GM18951 (cell line): ENCODE data around the gene TNRC18.
"Not testable (repeated sequence)": the region's sequence is repeated elsewhere in the genome, so short reads cannot be mapped to it uniquely, and the experiment has no call there.

Experiments used
- POLR2A ChIP-seq: IDR thresholded peaks from 4 replicates; pipeline ENCODE4 v1.6.1; 2011; ENCODE audit warnings: mild to moderate bottlenecking; ENCODE audit not compliant: insufficient read length, insufficient read depth; ENCODE audit errors: extremely low read depth
- in situ Hi-C: fragments of 300-500 bp; cut with MboI; formaldehyde crosslinking; loops from one replicate; pipeline ENCODE4 v1.12.0; 2022; ENCODE audit warnings: low sequenced_read_pairs, mixed read lengths, inconsistent platforms; ENCODE audit not compliant: unreplicated experiment

Gene TNRC18, protein sequence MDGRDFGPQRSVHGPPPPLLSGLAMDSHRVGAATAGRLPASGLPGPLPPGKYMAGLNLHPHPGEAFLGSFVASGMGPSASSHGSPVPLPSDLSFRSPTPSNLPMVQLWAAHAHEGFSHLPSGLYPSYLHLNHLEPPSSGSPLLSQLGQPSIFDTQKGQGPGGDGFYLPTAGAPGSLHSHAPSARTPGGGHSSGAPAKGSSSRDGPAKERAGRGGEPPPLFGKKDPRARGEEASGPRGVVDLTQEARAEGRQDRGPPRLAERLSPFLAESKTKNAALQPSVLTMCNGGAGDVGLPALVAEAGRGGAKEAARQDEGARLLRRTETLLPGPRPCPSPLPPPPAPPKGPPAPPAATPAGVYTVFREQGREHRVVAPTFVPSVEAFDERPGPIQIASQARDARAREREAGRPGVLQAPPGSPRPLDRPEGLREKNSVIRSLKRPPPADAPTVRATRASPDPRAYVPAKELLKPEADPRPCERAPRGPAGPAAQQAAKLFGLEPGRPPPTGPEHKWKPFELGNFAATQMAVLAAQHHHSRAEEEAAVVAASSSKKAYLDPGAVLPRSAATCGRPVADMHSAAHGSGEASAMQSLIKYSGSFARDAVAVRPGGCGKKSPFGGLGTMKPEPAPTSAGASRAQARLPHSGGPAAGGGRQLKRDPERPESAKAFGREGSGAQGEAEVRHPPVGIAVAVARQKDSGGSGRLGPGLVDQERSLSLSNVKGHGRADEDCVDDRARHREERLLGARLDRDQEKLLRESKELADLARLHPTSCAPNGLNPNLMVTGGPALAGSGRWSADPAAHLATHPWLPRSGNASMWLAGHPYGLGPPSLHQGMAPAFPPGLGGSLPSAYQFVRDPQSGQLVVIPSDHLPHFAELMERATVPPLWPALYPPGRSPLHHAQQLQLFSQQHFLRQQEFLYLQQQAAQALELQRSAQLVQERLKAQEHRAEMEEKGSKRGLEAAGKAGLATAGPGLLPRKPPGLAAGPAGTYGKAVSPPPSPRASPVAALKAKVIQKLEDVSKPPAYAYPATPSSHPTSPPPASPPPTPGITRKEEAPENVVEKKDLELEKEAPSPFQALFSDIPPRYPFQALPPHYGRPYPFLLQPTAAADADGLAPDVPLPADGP (N-terminal part only)

DNA sequence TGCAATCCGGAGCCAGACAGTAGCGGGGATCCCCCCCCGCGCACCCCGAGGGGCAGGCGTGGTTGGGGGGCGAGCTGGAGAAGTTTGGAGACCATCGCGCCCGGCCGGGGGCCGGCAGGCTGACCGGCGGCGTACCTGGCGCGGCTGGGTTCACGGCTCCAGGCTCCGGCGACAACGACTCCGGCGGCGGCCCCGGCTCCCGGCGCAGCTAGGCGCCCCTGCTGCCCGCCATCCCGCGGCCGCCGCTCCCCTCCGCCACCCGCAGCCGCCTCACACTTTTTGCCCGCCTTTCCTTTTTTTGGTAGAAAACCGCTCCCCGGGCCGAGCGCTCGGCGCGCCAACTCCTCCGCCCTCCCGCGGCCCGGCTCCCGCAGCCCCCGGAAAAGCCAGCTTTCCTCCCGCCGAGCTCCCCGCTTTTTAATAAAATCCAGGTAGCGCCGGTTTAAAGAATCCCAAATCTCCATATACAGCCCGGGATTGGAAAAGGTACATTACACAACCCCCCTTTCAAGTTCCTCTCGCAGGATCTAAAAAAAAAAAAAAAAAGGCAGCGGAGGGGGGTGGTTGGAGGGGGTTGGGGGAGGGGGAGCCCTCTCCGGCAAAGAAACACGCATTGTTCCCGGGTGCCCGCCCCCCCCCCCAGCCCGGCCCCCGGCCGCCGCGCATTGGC is at the start of gene TNRC18:
Gene TNRC18, minus strand, starts transcription at position 529 of the 670 bp plus-strand sequence. CDS start 2,588 bp downstream, outside the sequence.
- peak; percentile 22 for TF ChIP-seq POLR2A

DNA sequence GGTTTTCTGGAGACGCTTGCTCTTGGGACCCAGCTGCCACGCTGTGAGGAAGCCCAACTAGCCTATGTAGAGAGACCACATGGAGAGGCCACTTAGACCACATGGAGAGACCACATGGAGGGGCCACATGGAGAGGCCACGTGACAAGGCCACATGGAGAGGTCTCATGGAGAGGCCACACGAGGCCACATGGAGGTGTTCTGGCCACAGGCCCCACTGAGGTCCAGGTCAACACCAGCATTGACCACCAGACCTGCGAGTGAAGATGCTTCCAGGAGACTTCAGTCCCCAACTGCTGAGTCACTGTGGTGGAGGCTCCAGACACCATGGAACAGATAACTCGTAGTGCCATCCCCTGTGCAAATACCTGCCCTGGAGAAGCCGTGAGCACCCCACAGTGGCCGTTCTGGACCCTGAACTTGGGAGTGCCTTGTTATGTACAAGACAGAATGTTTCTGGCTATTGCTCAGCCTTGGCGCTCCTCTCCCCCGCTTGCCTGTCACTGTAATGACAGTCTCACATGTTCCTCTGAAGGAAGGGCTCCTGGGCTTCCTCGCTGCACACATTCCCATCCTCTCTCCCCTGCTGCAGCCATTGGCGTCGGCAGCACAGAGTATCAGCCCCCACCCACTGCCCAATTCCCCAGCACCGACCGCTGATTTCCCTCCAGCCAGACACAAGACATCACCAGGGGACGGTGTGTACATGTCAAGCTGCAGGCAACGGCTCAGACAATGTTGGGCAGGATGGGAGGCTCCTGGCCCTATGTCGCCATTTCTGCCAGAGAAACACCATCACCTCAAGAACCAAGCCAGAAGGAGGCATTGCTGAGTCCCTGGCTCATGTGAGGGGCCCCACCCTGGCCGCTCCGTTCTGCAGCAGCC is 49.0 kb upstream of the TNRC18 start:
- in situ Hi-C loops = no loop called here
- no peak for TF ChIP-seq POLR2A

More for the DNA sequence above, at the start of gene TNRC18:
- in situ Hi-C loops = no loop called here

DNA sequence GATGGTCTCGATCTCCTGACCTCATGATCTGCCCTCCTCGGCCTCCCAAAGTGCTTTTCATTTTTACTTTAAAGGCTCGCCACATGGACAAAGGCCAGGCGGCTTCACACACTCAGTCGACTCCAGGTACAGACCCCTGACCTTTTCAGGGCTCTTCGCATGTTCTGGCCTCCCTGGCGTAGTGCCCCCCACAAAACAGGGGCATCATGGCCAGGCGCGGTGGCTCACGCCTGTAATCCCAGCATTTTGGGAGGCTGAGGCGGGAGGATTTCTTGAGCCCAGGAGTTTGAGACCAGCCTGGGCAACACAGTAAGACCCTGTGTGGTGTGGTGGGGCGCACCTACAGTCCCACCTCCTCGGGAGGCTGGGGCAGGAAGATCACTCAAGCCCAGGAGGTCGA is 48.0 kb upstream of the TNRC18 start:
- in situ Hi-C loops = not testable (repeated sequence)

DNA sequence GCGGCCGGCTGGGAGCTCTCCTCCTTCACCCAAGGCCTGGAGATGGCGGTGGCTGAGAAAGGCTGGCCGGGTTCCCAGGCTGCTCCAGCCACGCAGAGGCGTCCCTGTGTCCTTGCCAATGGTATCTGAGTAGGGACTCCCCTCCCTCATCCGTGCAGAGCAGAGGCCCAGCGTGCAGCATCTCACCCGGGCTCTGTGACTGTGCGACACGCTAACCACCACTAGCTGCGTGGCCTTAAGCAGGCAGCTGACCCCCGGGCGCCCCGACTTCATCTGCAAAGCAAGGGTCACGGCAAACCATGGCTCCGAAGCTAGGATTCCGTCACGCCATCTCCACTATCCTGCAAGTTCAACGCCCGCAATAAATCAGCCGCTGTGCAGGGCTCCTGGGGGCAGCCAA is 47.2 kb upstream of the TNRC18 start:
- TF ChIP-seq POLR2A = no peak
- in situ Hi-C loops = no loop called here

DNA sequence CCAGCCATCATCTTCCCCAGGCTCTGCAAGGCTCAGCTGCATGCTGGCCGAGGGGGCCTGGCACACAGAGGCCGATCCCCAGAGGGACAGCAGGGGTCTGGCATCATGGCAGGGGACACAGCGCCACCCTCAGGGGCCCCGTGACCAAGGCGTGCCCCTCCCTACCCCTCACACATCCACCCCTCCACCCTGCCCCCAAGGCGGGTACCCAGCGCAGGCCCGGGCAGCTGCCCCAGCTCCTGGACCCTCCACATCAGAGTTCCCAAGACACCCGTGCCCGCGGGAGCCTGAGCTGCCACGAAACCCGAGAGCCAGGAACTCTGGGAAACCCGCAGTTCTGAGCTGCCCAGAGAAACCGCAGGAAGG is 46.5 kb upstream of the TNRC18 start:
- in situ Hi-C loops = no loop called here
- TF ChIP-seq POLR2A = no peak

DNA sequence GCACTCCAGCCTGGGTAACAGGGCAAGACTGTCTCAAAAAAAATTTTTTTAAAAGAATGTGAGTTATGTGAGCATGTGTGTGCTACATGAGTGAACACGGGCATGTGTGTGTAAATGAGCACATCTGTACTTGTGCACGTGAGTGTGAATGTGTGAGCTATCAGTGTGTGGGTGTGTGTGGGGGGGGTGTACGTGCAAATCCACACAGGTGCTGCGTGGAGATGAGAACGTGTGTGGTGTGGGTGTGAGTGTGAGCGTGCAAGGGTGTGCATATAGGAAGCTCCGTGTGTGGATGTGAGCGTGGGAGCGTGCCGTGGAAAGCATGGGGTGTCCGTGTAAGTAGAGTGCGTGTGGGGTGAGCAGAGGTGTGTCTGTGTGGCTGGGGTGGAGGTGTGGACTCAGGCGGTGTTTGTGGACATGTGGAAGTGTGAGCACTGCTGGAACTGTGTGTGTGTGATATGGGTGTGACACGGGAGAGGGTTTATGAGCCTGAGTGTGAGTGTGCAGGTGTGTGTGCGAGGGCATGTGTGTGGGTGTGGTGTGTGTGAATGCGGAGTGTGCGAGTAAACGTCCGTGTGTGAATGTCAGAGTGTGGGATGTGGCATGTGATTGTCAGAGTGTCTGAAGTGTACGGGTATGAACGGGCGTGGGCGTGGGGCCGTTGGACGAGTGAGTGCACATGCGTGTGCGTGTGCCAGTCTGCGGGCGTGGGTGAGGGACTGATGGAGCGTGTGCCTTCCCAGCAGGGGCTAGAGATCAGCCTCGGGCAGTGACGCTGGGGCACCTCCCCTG is 45.9 kb upstream of the TNRC18 start:
- no peak for TF ChIP-seq POLR2A
- in situ Hi-C loops = no loop called here

DNA sequence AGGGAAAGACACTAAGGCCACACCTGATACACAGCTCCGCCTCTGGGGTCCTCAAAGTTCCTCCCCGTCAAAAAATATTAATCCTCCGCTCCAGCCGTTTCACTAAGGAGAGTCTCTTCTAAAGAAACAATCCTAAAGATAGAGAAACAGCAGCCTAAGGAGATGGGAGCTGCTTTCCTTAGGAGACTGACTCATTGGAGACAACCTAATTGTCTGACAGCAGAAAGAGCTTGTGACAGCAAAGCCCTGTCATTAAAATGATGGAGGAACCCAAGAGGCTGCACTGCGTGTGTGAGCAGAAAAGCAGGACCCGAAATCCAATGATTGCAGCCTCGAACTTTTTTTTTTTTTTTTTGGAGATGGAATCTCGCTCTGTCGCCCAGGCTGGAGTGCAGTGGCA is 44.0 kb upstream of the TNRC18 start:
- in situ Hi-C loops = no loop called here
- no peak for TF ChIP-seq POLR2A

DNA sequence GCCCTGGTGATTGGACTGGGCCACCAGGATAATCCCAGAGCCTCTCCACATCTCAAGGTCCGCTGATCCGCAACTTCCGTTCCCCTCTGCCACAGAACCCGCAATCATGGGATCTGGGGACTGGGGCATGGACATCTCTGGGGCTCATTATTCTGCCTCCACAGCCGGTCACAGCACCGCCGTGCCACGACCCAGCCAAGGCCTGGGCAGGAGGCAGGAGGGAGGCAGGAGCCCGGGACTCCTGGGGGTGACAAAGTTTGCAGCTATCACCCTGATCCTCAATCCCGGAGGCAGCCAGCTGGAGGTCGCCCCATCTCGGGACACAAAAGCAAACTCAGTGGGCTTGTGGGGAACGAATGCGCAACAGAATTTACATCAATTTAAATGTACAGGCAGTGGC is 42.9 kb upstream of the TNRC18 start:
- TF ChIP-seq POLR2A = no peak
- in situ Hi-C loops = no loop called here

DNA sequence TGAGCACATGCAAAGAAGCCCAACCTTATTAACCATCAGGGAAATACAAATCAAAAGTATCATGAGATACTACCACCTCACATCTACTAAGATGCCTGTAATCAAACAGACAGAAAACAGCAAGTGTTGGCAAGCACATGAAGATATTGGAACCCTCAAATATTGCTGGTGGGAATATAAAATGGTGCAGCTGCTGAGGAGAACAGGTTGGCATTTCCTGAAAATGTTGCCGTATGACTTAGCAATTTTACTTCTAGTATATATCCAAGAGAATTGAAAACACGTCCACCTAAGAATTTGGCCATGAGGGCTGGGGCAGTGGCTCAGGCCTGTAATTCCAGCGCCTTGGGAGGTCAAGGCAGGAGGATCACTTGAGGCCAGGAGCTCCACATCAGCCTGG is 39.4 kb upstream of the TNRC18 start:
- in situ Hi-C loops = no loop called here
- TF ChIP-seq POLR2A = no peak

DNA sequence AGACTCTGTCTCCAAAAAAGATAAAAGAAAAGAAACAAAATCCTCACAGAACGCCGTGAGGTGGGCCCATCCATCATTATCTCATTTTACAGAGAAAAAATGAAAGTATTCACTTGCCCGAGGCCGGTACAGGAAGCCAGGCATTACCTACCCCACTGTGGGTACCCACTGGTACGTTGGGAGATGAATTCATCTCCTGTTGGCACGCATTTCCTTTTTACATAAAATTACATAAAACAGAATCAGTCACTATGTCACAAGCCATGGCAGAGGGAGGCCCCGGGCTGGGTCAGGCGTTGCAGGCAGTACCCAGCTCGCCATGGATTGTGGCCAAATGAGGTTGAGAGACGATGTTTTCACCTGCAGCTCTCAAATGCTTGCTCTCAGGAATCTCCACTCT is 38.6 kb upstream of the TNRC18 start:
- in situ Hi-C loops = no loop called here
- TF ChIP-seq POLR2A = no peak

DNA sequence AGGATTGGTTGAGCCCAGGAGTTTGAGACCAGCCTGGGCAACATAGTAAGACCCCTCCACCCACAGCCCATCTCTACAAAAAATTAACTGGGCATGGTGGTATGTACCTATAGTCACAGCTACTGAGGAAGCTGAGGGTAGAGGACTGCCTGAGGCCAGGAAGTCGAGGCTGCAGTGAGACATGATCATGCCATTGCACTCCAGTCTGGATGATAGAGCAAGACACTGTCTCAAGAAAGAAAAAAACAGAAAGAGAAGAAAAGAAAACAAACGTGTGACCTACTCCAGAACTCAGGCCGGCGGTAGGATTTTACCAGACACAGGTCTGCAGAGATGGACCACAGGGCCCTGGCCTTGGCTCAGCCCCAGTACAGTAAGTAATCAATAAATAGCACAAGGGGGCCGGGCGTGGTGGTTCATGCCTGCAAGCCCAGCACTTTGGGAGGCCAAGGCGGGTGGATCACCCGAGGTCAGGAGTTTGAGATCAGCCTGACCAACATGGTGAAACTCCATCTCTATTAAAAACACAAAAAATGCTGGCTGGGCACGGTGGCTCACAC is 35.4 kb upstream of the TNRC18 start:
- in situ Hi-C loops = no loop called here
- TF ChIP-seq POLR2A = no peak
